DOHH2 (cell line): ENCODE results near the gene RUNX1.

Experiments
- H3F3A ChIP-seq: fragments of 200-600 bp; sonication (generic), shearing (Covaris generic); 2 replicates; pipeline ENCODE4 v1.6.0; 2016; ENCODE audit warnings: antibody characterized with exemption, mild to moderate bottlenecking; ENCODE audit not compliant: control insufficient read depth, insufficient read depth
- H3K27ac ChIP-seq: fragments of 200-600 bp; sonication (generic); 2 replicates; pipeline ENCODE4 v1.5.1; 2014; ENCODE audit warnings: low read depth, mild to moderate bottlenecking, low read length, moderate library complexity
- H3K27me3 ChIP-seq: fragments of 200-600 bp; sonication (generic); 2 replicates; pipeline ENCODE4 v1.6.1; 2014; ENCODE audit warnings: mild to moderate bottlenecking, low read length, mixed read lengths; ENCODE audit not compliant: control insufficient read depth
- H3K36me3 ChIP-seq: fragments of 200-600 bp; sonication (generic); 2 replicates; pipeline ENCODE4 v1.6.1; 2014; ENCODE audit warnings: mild to moderate bottlenecking, low read length, moderate library complexity, mixed read lengths; ENCODE audit not compliant: control insufficient read depth
- H3K4me1 ChIP-seq: fragments of 200-600 bp; sonication (generic); 2 replicates; pipeline ENCODE4 v1.6.1; 2014; ENCODE audit warnings: mild to moderate bottlenecking, low read length, mixed read lengths; ENCODE audit not compliant: control insufficient read depth
- H3K4me2 ChIP-seq: fragments of 200-600 bp; sonication (generic); 2 replicates; pipeline ENCODE4 v1.6.0; 2014; ENCODE audit warnings: mild to moderate bottlenecking, low read length, moderate library complexity
- H3K4me3 ChIP-seq: fragments of 200-600 bp; sonication (generic); 2 replicates; pipeline ENCODE4 v1.5.1; 2014; ENCODE audit warnings: mild to moderate bottlenecking, low read length, mixed read lengths
- H3K79me2 ChIP-seq: fragments of 200-600 bp; sonication (generic); 2 replicates; pipeline ENCODE4 v1.6.1; 2014; ENCODE audit warnings: mild to moderate bottlenecking, low read length, mixed read lengths; ENCODE audit not compliant: control insufficient read depth
- H3K9me2 ChIP-seq: fragments of 200-600 bp; sonication (generic); replicated peaks from 2 replicates; pipeline ENCODE4 v1.6.1; 2014; ENCODE audit warnings: mild to moderate bottlenecking, low read length, mixed read lengths; ENCODE audit not compliant: control insufficient read depth
- H3K9me3 ChIP-seq: fragments of 200-600 bp; sonication (generic); 2 replicates; pipeline ENCODE4 v1.6.1; 2014; ENCODE audit warnings: antibody characterized with exemption, low read length, mixed read lengths; ENCODE audit not compliant: control insufficient read depth, insufficient read depth
- H4K20me1 ChIP-seq: fragments of 200-600 bp; sonication (generic); 2 replicates; pipeline ENCODE4 v1.6.0; 2014; ENCODE audit warnings: low read depth, mild to moderate bottlenecking, antibody characterized with exemption, low read length, moderate library complexity; ENCODE audit not compliant: control insufficient read depth, insufficient read depth
- CTCF ChIP-seq: fragments of 200-600 bp; sonication (generic); IDR thresholded peaks from one replicate; pipeline ENCODE4 v1.5.1; 2014; ENCODE audit warnings: antibody characterized with exemption, mild to moderate bottlenecking, low read depth, low read length; ENCODE audit not compliant: poor library complexity, severe bottlenecking
- EZH2phosphoT487 ChIP-seq: fragments of 200-600 bp; sonication (generic); IDR thresholded peaks from 2 replicates; pipeline ENCODE4 v1.6.1; 2017; ENCODE audit warnings: borderline replicate concordance, mild to moderate bottlenecking, antibody characterized with exemption, low read length, moderate library complexity, mixed read lengths

RUNX1 gene

GRCh38 chr21:34887105-34887442 lies 162.0 kb downstream of the RUNX1 start:
- Histone ChIP-seq H3K36me3 (peaks cover 45% of the 10 kb centered on the region), H3K27me3 (no peaks in the 10 kb centered on the region), H4K20me1 (no peaks in the 10 kb centered on the region; the same call in 1 of the 2 replicates), H3K4me3 (peak overlapping the region; percentile 76), H3K27ac (peak overlapping the region; percentile 84), H3K79me2 (peaks cover 80% of the 10 kb centered on the region), H3K4me2 (peak overlapping the region; percentile 79), H3K4me1 (peaks cover 42% of the 10 kb centered on the region), H3K9me3 (no peaks in the 10 kb centered on the region), H3F3A (peaks cover 32% of the 10 kb centered on the region), H3K9me2 (no peaks in the 10 kb centered on the region)
- TF ChIP-seq EZH2phosphoT487: no peak
- no peak for TF ChIP-seq CTCF

GRCh38 chr21:34886240-34887104 lies 162.6 kb downstream of the RUNX1 start:
- no peaks in the 10 kb centered on the region for H3K9me3 ChIP-seq
- no peaks in the 10 kb centered on the region for H3K27me3 ChIP-seq
- peak overlapping the region; percentile 84 for H3K27ac ChIP-seq
- H3K4me2 ChIP-seq: peak overlapping the region; percentile 79
- H3K36me3 ChIP-seq: peaks cover 51% of the 10 kb centered on the region
- no peaks in the 10 kb centered on the region; the same call in 1 of the 2 replicates for H4K20me1 ChIP-seq
- peaks cover 86% of the 10 kb centered on the region for H3K79me2 ChIP-seq
- peaks cover 26% of the 10 kb centered on the region for H3F3A ChIP-seq
- peak overlapping the region; percentile 76 for H3K4me3 ChIP-seq
- peaks cover 47% of the 10 kb centered on the region for H3K4me1 ChIP-seq
- H3K9me2 ChIP-seq: no peaks in the 10 kb centered on the region
- TF ChIP-seq CTCF (no peak), EZH2phosphoT487 (no peak)

- Histone ChIP-seq H3K4me3 (peak overlapping the region; percentile 76), H3K9me3 (no peaks in the 10 kb centered on the region), H3K27me3 (no peaks in the 10 kb centered on the region), H3K27ac (peak overlapping the region; percentile 84), H3K79me2 (peaks cover 87% of the 10 kb centered on the region), H3K9me2 (no peaks in the 10 kb centered on the region), H3K4me1 (peaks cover 53% of the 10 kb centered on the region), H3K4me2 (peak overlapping the region; percentile 79), H4K20me1 (no peaks in the 10 kb centered on the region; the same call in 1 of the 2 replicates), H3F3A (peaks cover 26% of the 10 kb centered on the region), H3K36me3 (peaks cover 58% of the 10 kb centered on the region)
- TF ChIP-seq CTCF (no peak), EZH2phosphoT487 (no peak)
These were observed 163.4 kb downstream of the RUNX1 start for GRCh38 chr21:34885626-34886239.
